GM12865 (cell line): ENCODE data around the gene HADH.

Source experiments
- DNase-seq: peaks from one replicate; pipeline ENCODE4 v3.0.0; 2010; ENCODE audit warnings: low read depth
- H3K4me3 ChIP-seq: 2 replicates; pipeline ENCODE4 v1.5.1; 2011; ENCODE audit warnings: mild to moderate bottlenecking, low read depth, low read length, control low read depth
- CTCF ChIP-seq: IDR thresholded peaks from 2 replicates; pipeline ENCODE4 v1.5.1; 2011; ENCODE audit warnings: low read length, control low read depth, low read depth, inconsistent platforms; ENCODE audit not compliant: insufficient read depth; ENCODE audit errors: missing control alignments

HADH gene

GRCh38 chr4:108030332-108030731, 40.6 kb downstream of the HADH start:
- peak; percentile 64 for TF ChIP-seq CTCF
- peak; percentile 82 for DNase-seq
- no peak overlapping the region for H3K4me3 ChIP-seq

GRCh38 chr4:108031427-108032083, 41.9 kb downstream of the HADH start:
- TF ChIP-seq CTCF, result no peak
- no peak overlapping the region for H3K4me3 ChIP-seq
- no peak for DNase-seq

GRCh38 chr4:108033348-108033747, 43.7 kb downstream of the HADH start:
- DNase-seq, result no peak
- TF ChIP-seq CTCF, result no peak
- no peak overlapping the region for H3K4me3 ChIP-seq

GRCh38 chr4:108034565-108034964, 44.9 kb downstream of the HADH start:
- no peak for DNase-seq
- no peak overlapping the region for H3K4me3 ChIP-seq
- TF ChIP-seq CTCF, result no peak

- H3K4me3 ChIP-seq, result no peak overlapping the region; the same call in 1 of the 2 replicates
- peak; percentile 33 for DNase-seq
- no peak for TF ChIP-seq CTCF
These were observed 46.0 kb downstream of the HADH start for GRCh38 chr4:108035691-108036090.

GRCh38 chr4:108036213-108036612, 46.5 kb downstream of the HADH start:
- TF ChIP-seq CTCF, result no peak
- H3K4me3 ChIP-seq, result no peak overlapping the region; the same call in none of the 2 replicates
- peak; percentile 89 for DNase-seq

GRCh38 chr4:108037884-108038283, 48.2 kb downstream of the HADH start:
- DNase-seq, result no peak
- TF ChIP-seq CTCF, result no peak
- H3K4me3 ChIP-seq, result no peak overlapping the region
